ENCODE measurements around the gene SORCS1.

The SORCS1 gene

GRCh38 chr10:106795619-106796018 lies 368.9 kb downstream of the SORCS1 start:
- Mint-ChIP-seq H3K4me1 (ENCODE audit: low read depth in 2 of 2) (no peaks in the 10 kb centered on the region), H3K36me3 (ENCODE audit: insufficient read depth) (no peaks in the 10 kb centered on the region), H3K9me3 (peaks cover 0 to 4% of the 10 kb centered on the region in 2 donors), H3K27ac (no peak overlapping the region), H3K27me3 (no peaks in the 10 kb centered on the region), H3K4me3 (no peak overlapping the region)
- ATAC-seq (replicated peaks): no peak
- no peak for DNase-seq

DNA sequence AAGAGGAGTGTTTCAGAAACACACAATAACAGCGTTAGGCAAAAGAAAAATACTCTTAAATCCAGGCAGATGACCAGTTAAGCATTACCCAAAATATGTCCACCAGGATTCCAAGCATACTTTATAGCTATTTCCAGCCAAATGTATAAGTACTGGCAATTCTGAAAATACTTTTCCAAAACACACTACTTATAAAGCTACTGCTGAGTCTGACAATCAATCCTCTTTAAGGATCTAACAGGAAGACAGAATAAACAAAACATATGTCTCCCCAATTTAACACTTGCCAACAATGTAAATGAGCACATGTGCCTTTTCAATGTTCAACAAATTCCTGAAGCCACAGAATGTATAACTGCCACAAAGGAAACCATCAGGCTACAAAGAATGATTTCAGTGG lies 370.9 kb downstream of the SORCS1 start:
- H3K9me3 Mint-ChIP-seq: peaks cover 12 to 13% of the 10 kb centered on the region in 2 donors
- DNase-seq (no peak), ATAC-seq (replicated peaks) (no peak)
- H3K27me3 Mint-ChIP-seq: no peaks in the 10 kb centered on the region
- H3K27ac Mint-ChIP-seq: no peak overlapping the region
- no peaks in the 10 kb centered on the region for H3K4me1 Mint-ChIP-seq (ENCODE audit: low read depth in 2 of 2)
- no peaks in the 10 kb centered on the region for H3K36me3 Mint-ChIP-seq (ENCODE audit: insufficient read depth)
- H3K4me3 Mint-ChIP-seq: no peak overlapping the region

GRCh38 chr10:106789623-106790022 lies 374.9 kb downstream of the SORCS1 start:
- H3K4me1 Mint-ChIP-seq (ENCODE audit: low read depth in 2 of 2): no peaks in the 10 kb centered on the region
- H3K36me3 Mint-ChIP-seq (ENCODE audit: insufficient read depth): no peaks in the 10 kb centered on the region
- peaks cover 12 to 15% of the 10 kb centered on the region in 2 donors for H3K9me3 Mint-ChIP-seq
- no peak overlapping the region for H3K4me3 Mint-ChIP-seq
- DNase-seq (no peak), ATAC-seq (replicated peaks) (no peak)
- no peaks in the 10 kb centered on the region for H3K27me3 Mint-ChIP-seq
- H3K27ac Mint-ChIP-seq: no peak overlapping the region

DNA sequence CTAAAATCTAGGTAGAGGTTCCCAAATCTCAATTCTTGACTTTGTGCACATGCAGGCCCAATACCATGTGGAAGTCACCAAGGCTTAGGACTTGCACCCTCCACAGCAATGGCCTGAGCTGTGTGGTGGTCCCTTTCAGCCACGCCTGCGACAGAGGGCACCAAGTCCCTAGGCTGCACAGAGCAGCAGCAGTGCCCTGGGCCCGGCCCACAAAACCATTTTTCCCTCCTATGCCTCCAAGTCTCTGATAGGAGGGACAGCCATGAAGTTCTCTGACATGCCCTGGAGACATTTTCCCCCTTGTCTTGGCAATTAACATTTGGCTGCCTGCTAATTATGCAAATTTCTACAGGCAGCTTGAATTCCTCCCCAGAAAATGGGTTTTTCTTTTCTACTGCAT lies 375.5 kb downstream of the SORCS1 start:
- H3K27ac Mint-ChIP-seq: no peak overlapping the region
- H3K4me3 Mint-ChIP-seq: no peak overlapping the region
- no peaks in the 10 kb centered on the region for H3K36me3 Mint-ChIP-seq (ENCODE audit: insufficient read depth)
- no peaks in the 10 kb centered on the region for H3K27me3 Mint-ChIP-seq
- no peaks in the 10 kb centered on the region for H3K4me1 Mint-ChIP-seq (ENCODE audit: low read depth in 2 of 2)
- ATAC-seq (replicated peaks) (no peak), DNase-seq (no peak)
- peaks cover 12 to 19% of the 10 kb centered on the region in 2 donors for H3K9me3 Mint-ChIP-seq

DNA sequence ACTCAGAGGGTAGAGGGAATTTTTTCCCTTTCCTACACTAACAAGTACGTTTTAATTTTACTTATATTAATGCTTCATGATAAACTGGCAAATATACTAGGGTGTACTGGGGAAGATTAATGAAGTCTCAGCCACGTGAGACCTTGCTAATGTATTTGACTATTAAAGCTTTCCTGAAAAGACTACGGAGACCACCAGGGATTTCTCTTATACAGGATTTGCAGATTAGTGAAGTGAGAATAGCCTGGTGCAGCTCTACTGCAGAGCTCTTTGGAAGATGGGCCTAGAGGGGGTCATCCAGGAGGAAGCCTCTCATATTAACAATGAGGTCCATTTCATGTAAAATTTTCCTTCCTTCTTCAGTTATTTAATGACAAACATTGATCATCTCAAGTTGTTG lies 379.0 kb downstream of the SORCS1 start:
- H3K36me3 Mint-ChIP-seq (ENCODE audit: insufficient read depth): no peaks in the 10 kb centered on the region
- H3K9me3 Mint-ChIP-seq: peaks cover 12 to 18% of the 10 kb centered on the region in 2 donors

GRCh38 chr10:106780632-106781031 lies 383.9 kb downstream of the SORCS1 start:
- no peaks in the 10 kb centered on the region for H3K27me3 Mint-ChIP-seq
- no peak for ATAC-seq (replicated peaks)
- H3K4me3 Mint-ChIP-seq: no peak overlapping the region

More for the DNA sequence above, 379.0 kb downstream of the SORCS1 start:
- Mint-ChIP-seq H3K27me3 (no peaks in the 10 kb centered on the region), H3K27ac (no peak overlapping the region), H3K4me3 (no peak overlapping the region), H3K4me1 (ENCODE audit: low read depth in 2 of 2) (no peaks in the 10 kb centered on the region)
- DNase-seq (no peak), ATAC-seq (replicated peaks) (no peak)

DNA sequence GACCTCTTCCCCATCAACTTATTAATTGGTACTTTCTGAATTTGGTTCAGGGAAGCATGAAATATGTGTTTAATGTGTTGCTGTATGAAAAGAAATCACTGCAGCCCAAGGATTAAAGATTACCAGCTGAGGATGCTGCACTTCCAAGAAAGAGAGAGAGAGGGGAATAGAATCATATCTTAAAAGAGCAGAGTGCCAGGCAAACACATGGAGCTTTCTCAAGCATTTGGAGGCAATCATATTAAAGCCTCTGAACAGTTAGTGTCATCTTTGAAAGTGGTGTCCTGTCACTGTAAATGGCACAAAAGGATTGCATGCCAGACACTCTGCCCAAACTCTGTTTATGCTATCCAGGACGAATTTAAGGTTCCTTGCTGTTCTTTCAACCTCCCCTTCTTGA lies 386.7 kb downstream of the SORCS1 start:
- ATAC-seq (replicated peaks): no peak
- DNase-seq: no peak
- H3K36me3 Mint-ChIP-seq (ENCODE audit: insufficient read depth): no peaks in the 10 kb centered on the region
- no peaks in the 10 kb centered on the region for H3K4me1 Mint-ChIP-seq (ENCODE audit: low read depth in 2 of 2)
- no peaks in the 10 kb centered on the region for H3K27me3 Mint-ChIP-seq
- H3K4me3 Mint-ChIP-seq: no peak overlapping the region
- peaks cover 0 to 7% of the 10 kb centered on the region in 2 donors for H3K9me3 Mint-ChIP-seq
- no peak overlapping the region for H3K27ac Mint-ChIP-seq

More at GRCh38 chr10:106780632-106781031, 383.9 kb downstream of the SORCS1 start:
- H3K9me3 Mint-ChIP-seq: peaks cover 0 to 12% of the 10 kb centered on the region in 2 donors
- H3K4me1 Mint-ChIP-seq (ENCODE audit: low read depth in 2 of 2): no peaks in the 10 kb centered on the region
- H3K27ac Mint-ChIP-seq: no peak overlapping the region
- H3K36me3 Mint-ChIP-seq (ENCODE audit: insufficient read depth): no peaks in the 10 kb centered on the region
- no peak for DNase-seq

- ATAC-seq (replicated peaks) (no peak), DNase-seq (no peak)
- Mint-ChIP-seq H3K27me3 (no peaks in the 10 kb centered on the region), H3K27ac (no peak overlapping the region), H3K9me3 (peaks cover 0 to 7% of the 10 kb centered on the region in 2 donors), H3K36me3 (ENCODE audit: insufficient read depth) (no peaks in the 10 kb centered on the region), H3K4me3 (no peak overlapping the region), H3K4me1 (ENCODE audit: low read depth in 2 of 2) (no peaks in the 10 kb centered on the region)
Observed at GRCh38 chr10:106775127-106775526, 389.4 kb downstream of the SORCS1 start.

- ATAC-seq (replicated peaks) (no peak), DNase-seq (no peak)
- Mint-ChIP-seq H3K36me3 (ENCODE audit: insufficient read depth) (no peaks in the 10 kb centered on the region), H3K27ac (no peak overlapping the region), H3K9me3 (peaks cover 0 to 7% of the 10 kb centered on the region in 2 donors), H3K4me1 (ENCODE audit: low read depth in 2 of 2) (no peaks in the 10 kb centered on the region), H3K4me3 (no peak overlapping the region), H3K27me3 (no peaks in the 10 kb centered on the region)
Observed at GRCh38 chr10:106772957-106773356, 391.5 kb downstream of the SORCS1 start.

DNA sequence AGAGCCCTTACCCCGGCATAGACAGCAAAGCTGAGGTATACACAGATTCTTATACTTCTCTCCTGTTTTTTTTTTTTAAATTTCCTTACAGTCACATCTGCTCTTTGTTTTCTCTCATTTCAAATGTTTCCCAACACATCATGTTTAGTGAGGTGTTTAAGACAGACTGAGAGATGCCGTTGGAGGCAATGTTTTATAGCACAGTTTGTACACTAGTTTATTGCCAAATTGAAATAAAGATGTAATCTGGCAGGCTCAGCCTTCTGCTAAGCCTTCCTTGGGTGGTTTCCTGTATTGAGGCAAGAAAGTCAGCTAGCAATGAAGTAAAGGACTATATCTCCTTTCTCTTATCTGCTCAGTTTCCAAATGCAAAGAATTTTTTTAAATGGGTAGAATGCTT lies 393.4 kb downstream of the SORCS1 start:
- Mint-ChIP-seq H3K4me3 (no peak overlapping the region), H3K27me3 (no peaks in the 10 kb centered on the region), H3K4me1 (ENCODE audit: low read depth in 2 of 2) (no peaks in the 10 kb centered on the region), H3K36me3 (ENCODE audit: insufficient read depth) (no peaks in the 10 kb centered on the region), H3K9me3 (peaks cover 0 to 5% of the 10 kb centered on the region in 2 donors), H3K27ac (no peak overlapping the region)
- DNase-seq (no peak), ATAC-seq (replicated peaks) (no peak)

GRCh38 chr10:106768204-106768603 lies 396.3 kb downstream of the SORCS1 start:
- ATAC-seq (replicated peaks) (no peak), DNase-seq (no peak)
- Mint-ChIP-seq H3K36me3 (ENCODE audit: insufficient read depth) (no peaks in the 10 kb centered on the region), H3K27ac (no peak overlapping the region), H3K27me3 (no peaks in the 10 kb centered on the region), H3K9me3 (peaks cover 0 to 8% of the 10 kb centered on the region in 2 donors), H3K4me1 (ENCODE audit: low read depth in 2 of 2) (no peaks in the 10 kb centered on the region), H3K4me3 (no peak overlapping the region)

- DNase-seq (no peak), ATAC-seq (replicated peaks) (no peak)
- no peak overlapping the region for H3K27ac Mint-ChIP-seq
- no peak overlapping the region for H3K4me3 Mint-ChIP-seq
- H3K9me3 Mint-ChIP-seq: peaks cover 0 to 3% of the 10 kb centered on the region in 2 donors
- H3K36me3 Mint-ChIP-seq (ENCODE audit: insufficient read depth): no peaks in the 10 kb centered on the region
- no peaks in the 10 kb centered on the region for H3K27me3 Mint-ChIP-seq
- H3K4me1 Mint-ChIP-seq (ENCODE audit: low read depth in 2 of 2): no peaks in the 10 kb centered on the region
Observed at GRCh38 chr10:106765928-106766327, 398.6 kb downstream of the SORCS1 start.

- no peaks in the 10 kb centered on the region for H3K4me1 Mint-ChIP-seq (ENCODE audit: low read depth in 2 of 2)
- no peak overlapping the region for H3K4me3 Mint-ChIP-seq
- peaks cover 0 to 3% of the 10 kb centered on the region in 2 donors for H3K9me3 Mint-ChIP-seq
- H3K36me3 Mint-ChIP-seq (ENCODE audit: insufficient read depth): no peaks in the 10 kb centered on the region
- no peaks in the 10 kb centered on the region for H3K27me3 Mint-ChIP-seq
- H3K27ac Mint-ChIP-seq: no peak overlapping the region
- DNase-seq (no peak), ATAC-seq (replicated peaks) (no peak)
Observed at GRCh38 chr10:106765241-106765754, 399.2 kb downstream of the SORCS1 start.

GRCh38 chr10:106764360-106764759 lies 400.1 kb downstream of the SORCS1 start:
- no peaks in the 10 kb centered on the region for H3K4me1 Mint-ChIP-seq (ENCODE audit: low read depth in 2 of 2)
- ATAC-seq (replicated peaks) (no peak), DNase-seq (no peak)
- no peaks in the 10 kb centered on the region for H3K27me3 Mint-ChIP-seq
- H3K4me3 Mint-ChIP-seq: no peak overlapping the region
- H3K9me3 Mint-ChIP-seq: peaks cover 0 to 3% of the 10 kb centered on the region in 2 donors
- H3K36me3 Mint-ChIP-seq (ENCODE audit: insufficient read depth): no peaks in the 10 kb centered on the region
- H3K27ac Mint-ChIP-seq: no peak overlapping the region

DNA sequence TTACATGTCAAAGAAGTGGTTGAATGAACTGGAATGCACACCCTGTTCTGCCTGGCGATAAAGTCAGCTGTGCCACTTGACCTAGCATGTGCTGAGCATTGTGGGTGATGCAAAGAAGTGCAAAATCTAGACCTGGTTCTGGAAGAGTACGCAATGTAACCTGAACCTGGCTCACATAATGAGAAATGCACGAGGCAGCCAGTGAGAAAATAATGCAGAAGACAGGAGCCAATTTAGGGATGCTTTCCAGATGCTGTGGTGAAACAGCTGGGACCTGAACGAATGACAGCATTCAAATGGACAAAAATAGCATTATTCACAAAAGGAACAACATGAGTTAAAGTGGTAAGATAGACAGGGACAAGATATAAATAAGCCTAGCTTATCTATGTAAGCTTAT lies 402.6 kb downstream of the SORCS1 start:
- no peaks in the 10 kb centered on the region for H3K36me3 Mint-ChIP-seq (ENCODE audit: insufficient read depth)
- H3K27me3 Mint-ChIP-seq: no peaks in the 10 kb centered on the region
- H3K4me3 Mint-ChIP-seq: no peak overlapping the region
- no peak for DNase-seq
- peaks cover 0 to 4% of the 10 kb centered on the region in 2 donors for H3K9me3 Mint-ChIP-seq
- H3K4me1 Mint-ChIP-seq (ENCODE audit: low read depth in 2 of 2): no peaks in the 10 kb centered on the region
- no peak overlapping the region for H3K27ac Mint-ChIP-seq
- ATAC-seq (replicated peaks): no peak

Data from effector memory CD8-positive, alpha-beta T cell (primary cell).